Measurements from ENCODE around the gene MAGIX. TPM values are rescaled to one million over a fixed set of nuclear protein-coding genes. Genes with fewer than 3 reads are reported as not detected.

Gene MAGIX
- total RNA-seq, 4 donors from 2014 or later: 0.69 to 4.6 (median 3.1) TPM

GRCh38 chrX:49211074-49211473 lies 48.5 kb downstream of the MAGIX start:
- TF ChIP-seq EP300 (IDR thresholded peaks at IDR 0.05): no peak
- Histone ChIP-seq H3K27me3 (peaks cover 10% of the 10 kb centered on the region), H3K4me3 (no peak overlapping the region), H3K4me1 (no peaks in the 10 kb centered on the region), H3K27ac (no peak overlapping the region), H3K36me3 (no peaks in the 10 kb centered on the region), H3K9me3 (no peaks in the 10 kb centered on the region)
- no peak for ATAC-seq
- 63% methylated on average over 2 of the region's 9 CpGs; no CpG with 5 or more reads in 1 of the 2 donors for WGBS, 2 donors (ENCODE audit: low coverage in 1 of 2)

DNA sequence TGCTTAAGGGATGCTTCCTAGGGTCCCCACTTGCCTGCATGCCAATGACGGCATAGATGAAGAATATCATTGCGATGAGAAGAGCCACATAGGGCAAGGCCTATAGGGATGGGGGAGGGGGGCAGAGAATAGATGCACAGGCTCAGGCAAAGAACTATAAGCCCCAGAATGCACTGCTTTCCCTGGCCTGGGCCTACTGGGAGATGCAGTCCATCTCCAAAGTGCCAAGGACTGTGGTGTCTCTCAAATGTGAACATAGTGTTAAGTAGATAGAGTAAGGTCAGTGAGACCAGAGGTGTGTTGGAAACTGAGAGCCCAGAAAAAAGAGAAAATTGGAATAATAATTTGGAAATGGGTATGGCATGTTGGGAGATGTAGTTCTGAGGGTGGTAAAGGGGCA lies 49.7 kb downstream of the MAGIX start:
- H3K4me1 ChIP-seq: no peaks in the 10 kb centered on the region
- no peak overlapping the region for H3K27ac ChIP-seq
- H3K4me3 ChIP-seq: no peak overlapping the region
- ATAC-seq: no peak
- H3K36me3 ChIP-seq: no peaks in the 10 kb centered on the region
- WGBS, 2 donors (ENCODE audit: low coverage in 1 of 2): no CpG with 5 or more reads among the region's 2 CpGs
- H3K27me3 ChIP-seq: peaks cover 10% of the 10 kb centered on the region
- TF ChIP-seq EP300 (IDR thresholded peaks at IDR 0.05) (no peak), CTCF (IDR thresholded peaks at IDR 0.05) (no peak)
- no peaks in the 10 kb centered on the region for H3K9me3 ChIP-seq

- H3K9me3 ChIP-seq: no peaks in the 10 kb centered on the region
- H3K36me3 ChIP-seq: no peaks in the 10 kb centered on the region
- WGBS, 2 donors (ENCODE audit: low coverage in 1 of 2): no CpG with 5 or more reads among the region's 1 CpG
- TF ChIP-seq POLR2AphosphoS5 (IDR thresholded peaks at IDR 0.05) (no peak), POLR2A (IDR thresholded peaks at IDR 0.05) (no peak), CTCF (IDR thresholded peaks at IDR 0.05) (no peak), EP300 (IDR thresholded peaks at IDR 0.05) (no peak)
- H3K27me3 ChIP-seq: peaks cover 10% of the 10 kb centered on the region
- no peak overlapping the region for H3K27ac ChIP-seq
- no peak for ATAC-seq
- H3K4me3 ChIP-seq: no peak overlapping the region
- no peaks in the 10 kb centered on the region for H3K4me1 ChIP-seq
Measured at GRCh38 chrX:49212861-49213260, 50.3 kb downstream of the MAGIX start.

DNA sequence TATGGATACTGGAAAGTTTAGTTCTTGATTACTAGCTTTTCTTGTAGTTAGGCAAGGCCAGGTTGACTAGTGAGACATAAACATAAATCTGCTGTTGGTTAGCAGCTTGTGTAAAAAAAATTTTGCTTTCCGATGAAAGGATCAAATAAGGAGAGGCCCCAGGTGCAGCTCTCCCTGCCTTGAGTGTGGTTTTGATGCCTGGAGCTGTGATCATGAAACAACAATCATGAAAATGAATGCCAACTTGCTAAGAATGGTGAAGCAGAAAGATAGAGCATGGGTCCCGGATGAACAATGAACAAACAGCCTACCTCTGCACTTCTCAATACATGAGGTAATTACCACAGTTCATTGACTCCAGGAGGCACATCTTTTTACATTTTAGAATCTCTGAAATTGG lies 51.9 kb downstream of the MAGIX start:
- Histone ChIP-seq H3K9me3 (no peaks in the 10 kb centered on the region), H3K27me3 (peaks cover 8% of the 10 kb centered on the region), H3K4me1 (no peaks in the 10 kb centered on the region), H3K4me3 (no peak overlapping the region), H3K27ac (no peak overlapping the region), H3K36me3 (no peaks in the 10 kb centered on the region)
- TF ChIP-seq CTCF (IDR thresholded peaks at IDR 0.05) (no peak), EP300 (IDR thresholded peaks at IDR 0.05) (no peak), POLR2AphosphoS5 (IDR thresholded peaks at IDR 0.05) (no peak), POLR2A (IDR thresholded peaks at IDR 0.05) (no peak)
- ATAC-seq: no peak
- WGBS, 2 donors (ENCODE audit: low coverage in 1 of 2): 70 to 84% methylated on average over 2 of the region's 2 CpGs

- no peak for ATAC-seq
- no peaks in the 10 kb centered on the region for H3K9me3 ChIP-seq
- H3K36me3 ChIP-seq: no peaks in the 10 kb centered on the region
- peaks cover 1% of the 10 kb centered on the region for H3K27me3 ChIP-seq
- TF ChIP-seq CTCF (IDR thresholded peaks at IDR 0.05): no peak
- TF ChIP-seq POLR2A (IDR thresholded peaks at IDR 0.05): no peak
- TF ChIP-seq POLR2AphosphoS5 (IDR thresholded peaks at IDR 0.05): no peak
- TF ChIP-seq EP300 (IDR thresholded peaks at IDR 0.05): no peak
- no peak overlapping the region for H3K27ac ChIP-seq
- no peak overlapping the region for H3K4me3 ChIP-seq
- 78% methylated on average over 12 of the region's 14 CpGs; no CpG with 5 or more reads in 1 of the 2 donors for WGBS, 2 donors (ENCODE audit: low coverage in 1 of 2)
- no peaks in the 10 kb centered on the region for H3K4me1 ChIP-seq
Measured at GRCh38 chrX:49214996-49215526, 52.5 kb downstream of the MAGIX start.

Small RNA genes lying within 50 kb of the gene (small RNA-seq; reads per million reads assigned to genes)
- gene RN7SL262P: 0 reads per million in 4 donors

Other genes with a start within 250 kb of the MAGIX start
- 1 to 10 TPM; 4.7 to 7.4 (median 7.0) TPM for gene PIM2, start 243.7 kb upstream of the MAGIX start, total RNA-seq
- gene OTUD5, start 205.2 kb upstream of the MAGIX start, total RNA-seq: 10 to 100 TPM; 36.8 to 54.3 (median 47.7) TPM
- gene KCND1, start 190.9 kb upstream of the MAGIX start, total RNA-seq: 1 to 10 TPM in 3 of 4 donors, under 1 TPM in 1; 0.78 to 2.7 (median 1.7) TPM
- gene GRIPAP1, start 160.5 kb upstream of the MAGIX start, total RNA-seq: 10 to 100 TPM; 28.1 to 62.6 (median 33.9) TPM
- 100 to 1,000 TPM in 3 of 4 donors, 10 to 100 TPM in 1; 85.8 to 165 (median 107) TPM for gene TFE3, start 119.4 kb upstream of the MAGIX start, total RNA-seq
- gene CCDC120, start 103.8 kb upstream of the MAGIX start, total RNA-seq: 1 to 10 TPM; 1.1 to 4.7 (median 2.5) TPM
- gene PRAF2, start 88.8 kb upstream of the MAGIX start, total RNA-seq: 10 to 100 TPM in 3 of 4 donors, 1 to 10 TPM in 1; 9.6 to 20.9 (median 17.2) TPM
- 100 to 1,000 TPM in 1 of 4 donors, 10 to 100 TPM in 3; 60.8 to 101 (median 80.9) TPM for gene WDR45, start 82.9 kb upstream of the MAGIX start, total RNA-seq
- gene GPKOW, start 39.0 kb upstream of the MAGIX start, total RNA-seq: 10 to 100 TPM; 28.2 to 34.1 (median 31.5) TPM
- gene PLP2, start 9.1 kb downstream of the MAGIX start, total RNA-seq: 10 to 100 TPM; 57.9 to 78.7 (median 67.9) TPM
- gene PRICKLE3, start 23.6 kb downstream of the MAGIX start, total RNA-seq: 10 to 100 TPM in 2 of 4 donors, 1 to 10 TPM in 2; 6.2 to 15.9 (median 9.6) TPM
- gene SYP, start 37.4 kb downstream of the MAGIX start, total RNA-seq: 10 to 100 TPM in 1 of 4 donors, 1 to 10 TPM in 3; 2.9 to 10.5 (median 5.4) TPM
- 1 to 10 TPM in 1 of 4 donors, not detected in 3; 1.7 TPM for gene CACNA1F, start 70.6 kb downstream of the MAGIX start, total RNA-seq
- 10 to 100 TPM; 10.7 to 17.9 (median 14.1) TPM for gene CCDC22, start 72.7 kb downstream of the MAGIX start, total RNA-seq
- gene FOXP3, start 102.0 kb downstream of the MAGIX start, total RNA-seq: under 1 TPM in 1 of 4 donors, not detected in 3; 0.22 TPM
- 10 to 100 TPM; 12.0 to 27.5 (median 17.0) TPM for gene PPP1R3F, start 107.0 kb downstream of the MAGIX start, total RNA-seq
- gene GAGE10, start 140.9 kb downstream of the MAGIX start, total RNA-seq: not detected
- not detected for gene GAGE12J, start 159.3 kb downstream of the MAGIX start, total RNA-seq
- not detected for gene GAGE13, start 168.8 kb downstream of the MAGIX start, total RNA-seq

Measured in gastroesophageal sphincter (tissue), 4 donors.